B cell (primary cell): ENCODE measurements around the gene WDR18.

Experiments
- EZH2 ChIP-seq: IDR thresholded peaks from 2 replicates; pipeline ENCODE4 v1.6.1; 2012; ENCODE audit warnings: borderline replicate concordance, low read depth, mild to moderate bottlenecking, moderate library complexity, low read length; ENCODE audit not compliant: insufficient read depth, poor library complexity, severe bottlenecking
- TF ChIP-seq, protein P1 (sequence below): fragments of 200-600 bp; IDR thresholded peaks from one replicate; pipeline ENCODE4 v1.8.0; 2022; ENCODE audit warnings: antibody characterized with exemption, mild to moderate bottlenecking

DNA sequence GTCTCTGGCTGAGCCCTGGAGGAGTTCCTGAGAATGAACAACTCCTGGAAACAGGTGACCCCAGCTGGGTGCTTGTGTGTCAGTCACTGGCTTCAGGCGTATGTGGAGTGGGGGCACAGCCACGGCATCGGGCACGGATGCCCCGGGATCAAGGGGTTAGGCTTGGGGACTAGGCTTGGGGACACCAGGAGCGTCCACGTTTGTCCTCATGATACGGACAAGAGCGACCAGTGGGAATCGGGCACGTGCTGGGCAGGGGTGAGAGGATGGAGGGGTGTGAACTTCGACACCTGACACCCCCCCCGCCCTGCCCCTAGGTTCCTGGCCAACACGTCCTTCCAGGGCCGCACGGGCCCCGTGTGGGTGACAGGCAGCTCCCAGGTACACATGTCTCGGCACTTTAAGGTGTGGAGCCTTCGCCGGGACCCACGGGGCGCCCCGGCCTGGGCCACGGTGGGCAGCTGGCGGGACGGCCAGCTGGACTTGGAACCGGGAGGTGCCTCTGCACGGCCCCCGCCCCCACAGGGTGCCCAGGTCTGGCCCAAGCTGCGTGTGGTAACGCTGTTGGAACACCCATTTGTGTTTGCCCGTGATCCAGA lies 20.2 kb downstream of the WDR18 start:
- TF ChIP-seq, protein P1, sequence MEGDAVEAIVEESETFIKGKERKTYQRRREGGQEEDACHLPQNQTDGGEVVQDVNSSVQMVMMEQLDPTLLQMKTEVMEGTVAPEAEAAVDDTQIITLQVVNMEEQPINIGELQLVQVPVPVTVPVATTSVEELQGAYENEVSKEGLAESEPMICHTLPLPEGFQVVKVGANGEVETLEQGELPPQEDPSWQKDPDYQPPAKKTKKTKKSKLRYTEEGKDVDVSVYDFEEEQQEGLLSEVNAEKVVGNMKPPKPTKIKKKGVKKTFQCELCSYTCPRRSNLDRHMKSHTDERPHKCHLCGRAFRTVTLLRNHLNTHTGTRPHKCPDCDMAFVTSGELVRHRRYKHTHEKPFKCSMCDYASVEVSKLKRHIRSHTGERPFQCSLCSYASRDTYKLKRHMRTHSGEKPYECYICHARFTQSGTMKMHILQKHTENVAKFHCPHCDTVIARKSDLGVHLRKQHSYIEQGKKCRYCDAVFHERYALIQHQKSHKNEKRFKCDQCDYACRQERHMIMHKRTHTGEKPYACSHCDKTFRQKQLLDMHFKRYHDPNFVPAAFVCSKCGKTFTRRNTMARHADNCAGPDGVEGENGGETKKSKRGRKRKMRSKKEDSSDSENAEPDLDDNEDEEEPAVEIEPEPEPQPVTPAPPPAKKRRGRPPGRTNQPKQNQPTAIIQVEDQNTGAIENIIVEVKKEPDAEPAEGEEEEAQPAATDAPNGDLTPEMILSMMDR = no peak
- no peak for TF ChIP-seq EZH2
